WI38 (cell line): ENCODE results near the gene RPGRIP1.
"Not testable (repeated sequence)": the region's sequence is repeated elsewhere in the genome, so short reads cannot be mapped to it uniquely, and the experiment has no call there.

Experiments used
- H3K4me3 ChIP-seq: 2 replicates; pipeline ENCODE4 v1.5.1; 2011; ENCODE audit warnings: low read depth, mild to moderate bottlenecking, control low read depth, low read length
- TF ChIP-seq, protein P1 (sequence below): IDR thresholded peaks from 2 replicates; pipeline ENCODE4 v1.5.1; 2012; ENCODE audit warnings: low read depth, mild to moderate bottlenecking, control low read depth, low read length

RPGRIP1 gene

DNA sequence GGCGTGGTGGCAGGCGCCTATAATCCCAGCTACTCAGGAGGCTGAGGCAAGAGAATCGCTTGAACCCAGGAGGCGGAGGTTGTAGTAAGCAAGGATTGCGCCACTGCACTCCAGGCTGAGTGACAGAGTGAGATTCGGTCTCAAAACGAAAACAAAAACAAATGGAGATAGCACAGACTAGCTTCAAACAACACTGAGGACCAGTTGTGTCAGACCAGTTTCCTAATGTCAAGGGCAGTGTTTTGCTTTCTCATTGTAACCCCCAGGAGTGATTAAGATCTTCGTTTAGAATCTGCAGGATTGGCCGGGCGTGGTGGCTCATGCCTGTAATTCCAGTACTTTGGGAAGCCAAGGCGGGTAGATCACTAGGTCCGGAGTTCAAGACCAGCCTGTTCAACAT, 18.5 kb downstream of the RPGRIP1 start:
- TF ChIP-seq, protein P1, sequence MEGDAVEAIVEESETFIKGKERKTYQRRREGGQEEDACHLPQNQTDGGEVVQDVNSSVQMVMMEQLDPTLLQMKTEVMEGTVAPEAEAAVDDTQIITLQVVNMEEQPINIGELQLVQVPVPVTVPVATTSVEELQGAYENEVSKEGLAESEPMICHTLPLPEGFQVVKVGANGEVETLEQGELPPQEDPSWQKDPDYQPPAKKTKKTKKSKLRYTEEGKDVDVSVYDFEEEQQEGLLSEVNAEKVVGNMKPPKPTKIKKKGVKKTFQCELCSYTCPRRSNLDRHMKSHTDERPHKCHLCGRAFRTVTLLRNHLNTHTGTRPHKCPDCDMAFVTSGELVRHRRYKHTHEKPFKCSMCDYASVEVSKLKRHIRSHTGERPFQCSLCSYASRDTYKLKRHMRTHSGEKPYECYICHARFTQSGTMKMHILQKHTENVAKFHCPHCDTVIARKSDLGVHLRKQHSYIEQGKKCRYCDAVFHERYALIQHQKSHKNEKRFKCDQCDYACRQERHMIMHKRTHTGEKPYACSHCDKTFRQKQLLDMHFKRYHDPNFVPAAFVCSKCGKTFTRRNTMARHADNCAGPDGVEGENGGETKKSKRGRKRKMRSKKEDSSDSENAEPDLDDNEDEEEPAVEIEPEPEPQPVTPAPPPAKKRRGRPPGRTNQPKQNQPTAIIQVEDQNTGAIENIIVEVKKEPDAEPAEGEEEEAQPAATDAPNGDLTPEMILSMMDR: no peak

GRCh38 chr14:21299562-21300130, 19.8 kb downstream of the RPGRIP1 start:
- H3K4me3 ChIP-seq: no peak overlapping the region
- TF ChIP-seq, protein P1: no peak

More for the DNA sequence above, 18.5 kb downstream of the RPGRIP1 start:
- no peak overlapping the region for H3K4me3 ChIP-seq

- no peak overlapping the region for H3K4me3 ChIP-seq
Measured at GRCh38 chr14:21300892-21301291, 21.0 kb downstream of the RPGRIP1 start.

DNA sequence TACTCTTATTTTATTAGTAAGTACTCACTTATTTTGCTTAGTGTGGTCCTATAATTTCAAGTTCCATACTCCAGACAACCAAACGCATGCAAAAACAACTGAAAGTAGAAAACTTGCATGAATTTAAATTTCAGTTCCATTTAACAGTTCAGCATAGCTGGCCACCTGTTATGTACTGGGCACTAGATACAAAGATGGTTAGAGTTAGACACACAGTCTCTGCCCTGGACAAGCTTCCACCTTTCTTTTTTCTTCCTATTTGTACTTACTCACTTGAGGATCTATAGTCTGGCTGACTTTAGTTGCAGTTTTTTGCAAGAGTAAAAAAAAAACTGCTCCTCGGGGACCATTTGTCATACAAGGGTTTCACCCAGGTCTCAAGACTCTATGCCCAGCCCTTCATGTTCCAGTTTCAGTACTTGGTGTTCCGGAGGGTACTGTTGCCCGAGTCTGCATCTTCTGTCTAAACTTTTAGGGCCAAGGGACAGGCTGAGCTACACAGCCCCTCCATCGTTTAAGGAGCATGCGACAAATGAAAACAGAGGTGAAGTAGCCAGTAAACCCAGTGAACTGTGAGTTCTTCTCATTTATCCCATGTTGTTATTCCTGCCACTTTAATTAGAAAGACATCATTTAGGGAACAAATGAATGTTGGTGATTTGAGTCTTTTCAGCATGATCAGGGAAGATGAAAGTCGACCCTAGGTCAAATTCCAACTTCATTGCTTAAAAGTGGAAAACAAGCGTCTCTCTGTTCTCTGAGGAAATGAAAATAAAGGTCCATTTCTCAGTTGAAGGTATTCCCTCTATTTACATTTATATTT, 22.3 kb downstream of the RPGRIP1 start:
- TF ChIP-seq, protein P1: no peak
- H3K4me3 ChIP-seq: no peak overlapping the region

More at GRCh38 chr14:21300892-21301291, 21.0 kb downstream of the RPGRIP1 start:
- TF ChIP-seq, protein P1: no peak

GRCh38 chr14:21302836-21303140, 22.9 kb downstream of the RPGRIP1 start:
- not testable (repeated sequence) for H3K4me3 ChIP-seq

- TF ChIP-seq, protein P1: no peak
- no peak overlapping the region for H3K4me3 ChIP-seq
Measured at GRCh38 chr14:21307637-21308036, 27.8 kb downstream of the RPGRIP1 start.

- TF ChIP-seq, protein P1: no peak
- H3K4me3 ChIP-seq: no peak overlapping the region
Measured at GRCh38 chr14:21308132-21308478, 28.2 kb downstream of the RPGRIP1 start.
